ENCODE data around the gene KCNS3. TPM values are rescaled to one million over a fixed set of nuclear protein-coding genes. Genes with fewer than 3 reads are reported as not detected.
A peak's percentile ranks its signal among the peaks of the same experiment; 100 is the strongest.

Gene KCNS3
- total and polyA plus RNA-seq, 8 donors: 7.6 to 150 (median 19.3) TPM

GRCh38 chr2:17915099-17915498, 36.6 kb downstream of the KCNS3 start:
- H3K36me3 ChIP-seq: peaks cover 0 to 6% (median 0%) of the 10 kb centered on the region in 4 donors
- 21 to 60% (median 25%) methylated on average over 3 of the region's 3 CpGs for WGBS, 5 donors
- no peak overlapping the region for H3K4me3 ChIP-seq
- no peak overlapping the region for H3K27ac ChIP-seq
- TF ChIP-seq EP300 (IDR thresholded peaks at IDR 0.05): no peak
- TF ChIP-seq POLR2AphosphoS5 (IDR thresholded peaks at IDR 0.05): no peak
- no peak for TF ChIP-seq CTCF (IDR thresholded peaks at IDR 0.05)
- no peak for TF ChIP-seq POLR2A (IDR thresholded peaks at IDR 0.05)
- intact Hi-C loops (cut with DNase I; ENCODE audit: low total_unique reads): no loop called here
- no peaks in the 10 kb centered on the region for H3K9me3 ChIP-seq
- H3K27me3 ChIP-seq: no peaks in the 10 kb centered on the region
- peaks cover 0 to 32% (median 14%) of the 10 kb centered on the region in 4 donors for H3K4me1 ChIP-seq
- no peak for DNase-seq

DNA sequence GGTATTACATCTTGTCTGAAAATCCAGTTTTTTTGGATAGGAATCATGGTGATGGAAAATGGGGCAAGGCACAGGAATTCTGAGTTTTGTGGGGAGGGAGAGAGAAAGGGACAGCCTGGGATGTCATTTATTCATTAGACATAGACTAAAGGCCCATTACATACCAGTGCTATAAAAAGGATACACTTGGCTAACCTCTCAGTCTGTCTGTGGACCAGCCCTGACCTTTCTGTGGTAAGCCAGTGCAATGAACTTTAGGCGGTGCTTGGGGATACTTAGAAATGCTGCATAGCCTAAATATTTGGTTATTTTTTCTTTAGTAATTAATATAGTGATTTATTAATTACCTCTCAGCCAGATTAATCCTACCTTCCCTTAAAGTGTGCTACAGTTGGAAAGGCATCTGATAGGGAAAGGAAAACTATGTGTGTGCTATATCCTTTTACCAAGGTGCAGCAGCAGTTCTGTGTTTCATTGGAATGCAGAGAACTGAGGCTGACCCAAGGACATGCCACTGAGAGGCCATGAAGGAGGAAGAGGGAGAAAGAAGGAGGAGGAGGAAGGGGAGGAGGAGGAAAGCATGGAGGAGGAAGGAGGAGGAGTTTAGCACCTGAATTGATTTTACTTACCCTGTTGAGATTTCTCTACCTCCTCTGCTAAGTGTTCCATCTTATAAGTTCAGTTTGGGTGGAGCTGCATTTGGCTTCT, 37.5 kb downstream of the KCNS3 start:
- Histone ChIP-seq H3K27ac (no peak overlapping the region), H3K4me1 (peaks cover 0 to 32% (median 14%) of the 10 kb centered on the region in 4 donors), H3K4me3 (no peak overlapping the region), H3K36me3 (peaks cover 0 to 6% (median 0%) of the 10 kb centered on the region in 4 donors), H3K9me3 (no peaks in the 10 kb centered on the region), H3K27me3 (no peaks in the 10 kb centered on the region)
- DNase-seq: no peak
- intact Hi-C loops (cut with DNase I; ENCODE audit: low total_unique reads): no loop called here
- TF ChIP-seq CTCF (IDR thresholded peaks at IDR 0.05) (no peak), POLR2AphosphoS5 (IDR thresholded peaks at IDR 0.05) (no peak), EP300 (IDR thresholded peaks at IDR 0.05) (no peak), POLR2A (IDR thresholded peaks at IDR 0.05) (no peak)
- 50 to 78% (median 72%) methylated on average over 1 of the region's 1 CpG for WGBS, 5 donors

DNA sequence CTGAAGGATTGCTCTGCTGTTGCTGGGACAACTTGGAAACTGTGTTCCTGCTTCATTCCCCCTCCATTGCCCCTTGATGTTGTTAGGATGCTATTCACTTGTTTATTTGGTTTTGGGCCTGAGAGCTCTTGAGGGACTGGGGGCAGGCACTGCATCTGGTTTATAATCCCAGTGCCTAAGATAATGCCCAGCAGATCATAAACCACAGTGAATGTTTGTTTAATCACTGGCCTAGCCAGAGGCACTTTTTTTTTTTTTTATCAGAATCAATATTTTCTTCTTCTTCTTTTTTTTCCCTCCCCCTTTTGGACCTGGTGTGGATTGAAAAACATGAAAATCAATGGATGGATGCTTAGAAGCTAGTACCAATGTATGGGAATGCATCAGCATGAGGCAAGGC, 38.1 kb downstream of the KCNS3 start:
- H3K9me3 ChIP-seq: no peaks in the 10 kb centered on the region
- intact Hi-C loops (cut with DNase I; ENCODE audit: low total_unique reads): no loop called here
- no peaks in the 10 kb centered on the region for H3K27me3 ChIP-seq
- H3K36me3 ChIP-seq: peaks cover 0 to 6% (median 0%) of the 10 kb centered on the region in 4 donors
- no peak overlapping the region for H3K4me3 ChIP-seq
- no peak for DNase-seq
- H3K27ac ChIP-seq: no peak overlapping the region
- TF ChIP-seq POLR2A (IDR thresholded peaks at IDR 0.05) (no peak), POLR2AphosphoS5 (IDR thresholded peaks at IDR 0.05) (no peak), CTCF (IDR thresholded peaks at IDR 0.05) (no peak), EP300 (IDR thresholded peaks at IDR 0.05) (no peak)
- H3K4me1 ChIP-seq: peaks cover 0 to 31% (median 14%) of the 10 kb centered on the region in 4 donors

GRCh38 chr2:17918789-17919188, 40.3 kb downstream of the KCNS3 start:
- no peak overlapping the region for H3K4me3 ChIP-seq
- H3K27ac ChIP-seq: no peak overlapping the region
- intact Hi-C loops (cut with DNase I; ENCODE audit: low total_unique reads): no loop called here
- DNase-seq: peak in 1 of 2 donors; percentile 69
- peaks cover 0 to 6% (median 0%) of the 10 kb centered on the region in 4 donors for H3K36me3 ChIP-seq
- TF ChIP-seq POLR2AphosphoS5 (IDR thresholded peaks at IDR 0.05): no peak
- no peak for TF ChIP-seq CTCF (IDR thresholded peaks at IDR 0.05)
- TF ChIP-seq EP300 (IDR thresholded peaks at IDR 0.05): no peak
- TF ChIP-seq POLR2A (IDR thresholded peaks at IDR 0.05): no peak
- no peaks in the 10 kb centered on the region for H3K9me3 ChIP-seq
- H3K27me3 ChIP-seq: no peaks in the 10 kb centered on the region
- 4 to 22% (median 13%) methylated on average over 1 of the region's 1 CpG for WGBS, 5 donors
- peaks cover 0 to 19% (median 10%) of the 10 kb centered on the region in 4 donors for H3K4me1 ChIP-seq
